Kidney (tissue), 14 donors: ENCODE results near the gene FETUB. TPM values are rescaled to one million over a fixed set of nuclear protein-coding genes. Genes with fewer than 3 reads are reported as not detected.

ENCODE experiments used
- DNase-seq, 5 donors: peaks; one replicate each; pipeline ENCODE4 v3.0.0-alpha.2; 2013 to 2020
- FAIRE-seq: peaks from 2 replicates; lab custom pipeline; 2012; peaks lifted over from hg19 to GRCh38; lab: Jason Lieb, UNC
- H3K27ac ChIP-seq, 2 donors: one replicate each; pipeline ENCODE4 v1.7.0; 2013; ENCODE audit warnings: low read depth in 2 of 2, low read length in 2 of 2, inconsistent platforms in 1 of 2
- H3K27me3 ChIP-seq: one replicate; pipeline ENCODE4 v1.7.1; 2013; ENCODE audit warnings: low read length, inconsistent platforms; ENCODE audit not compliant: control insufficient read depth, insufficient read depth
- H3K36me3 ChIP-seq, 3 donors: one replicate each; pipeline versions ENCODE4 v1.7.0 to v1.7.1; 2013; ENCODE audit warnings: low read length in 3 of 3, control low read depth in 1 of 3, inconsistent platforms in 1 of 3; ENCODE audit not compliant: insufficient read depth in 3 of 3, control insufficient read depth in 2 of 3
- H3K4me1 ChIP-seq, 3 donors: one replicate each; pipeline versions ENCODE4 v1.7.0 to v1.7.1; 2013; ENCODE audit warnings: low read length in 3 of 3, inconsistent platforms in 1 of 3, low read depth in 1 of 3; ENCODE audit not compliant: control insufficient read depth in 2 of 3, insufficient read depth in 2 of 3
- H3K4me3 ChIP-seq, 3 donors: one replicate each; pipeline versions ENCODE4 v1.7.0 to v1.8.1; 2013; ENCODE audit warnings: low read length in 3 of 3, control low read depth in 1 of 3, inconsistent platforms in 1 of 3
- H3K9ac ChIP-seq, 3 donors: one replicate each; pipeline versions ENCODE4 v1.7.0 to v1.7.1; 2013; ENCODE audit warnings: low read length in 3 of 3, control low read depth in 1 of 3, inconsistent platforms in 1 of 3
- H3K9me3 ChIP-seq, 3 donors: one replicate each; pipeline versions ENCODE4 v1.7.0 to v1.7.1; 2013; ENCODE audit warnings: low read length in 3 of 3, control low read depth in 1 of 3, inconsistent platforms in 1 of 3; ENCODE audit not compliant: control insufficient read depth in 2 of 3, insufficient read depth in 1 of 3
- intact Hi-C: fragments of 100-400 bp; cut with DNase I; formaldehyde crosslinking; loops from one replicate; pipeline ENCODE4 v1.11.1; 2022
- polyA plus RNA-seq: library from polyadenylated mRNA; stranded (reverse); fragments of 350-450 nt; fragmentation: Illumina TruSeq; extraction: RNeasy Lipid Tissue Mini Kit (QIAGEN cat#74804); gene quantifications from one replicate; pipeline ENCODE4 v1.2.3, GENCODE V29; 2014; ENCODE audit warnings: low read depth, low replicate concordance; ENCODE audit not compliant: insufficient read depth
- total RNA-seq: library from RNA; stranded (reverse); fragmentation: NEBNext Ultra II Directional; extraction: Animal tissue kit (Norgen Biotek cat#: 25700); gene quantifications from one replicate; pipeline ENCODE4 v1.2.1, GENCODE V29; 2021
- TF ChIP-seq, protein P1 (sequence below): IDR thresholded peaks from 3 replicates; pipeline ENCODE4 v1.5.1; 2012; ENCODE audit warnings: mild to moderate bottlenecking, moderate library complexity, borderline replicate concordance; ENCODE audit not compliant: insufficient read depth; ENCODE audit errors: extremely low read depth
- donor health status: control.
- donor health status: control.
- donor health status: control.
- donor health status: control.
- donor health status: control.
- donor health status: DM: yes; HTN: yes; CAD: no.
- donor health status: Normal renal cell carcinoma (clear cell type).

FETUB gene
- total and polyA plus RNA-seq, 2 donors from 2014 or later, result not detected

- H3K4me3 ChIP-seq, result no peak overlapping the region
- H3K36me3 ChIP-seq, result no peaks in the 10 kb centered on the region
- TF ChIP-seq, protein P1, sequence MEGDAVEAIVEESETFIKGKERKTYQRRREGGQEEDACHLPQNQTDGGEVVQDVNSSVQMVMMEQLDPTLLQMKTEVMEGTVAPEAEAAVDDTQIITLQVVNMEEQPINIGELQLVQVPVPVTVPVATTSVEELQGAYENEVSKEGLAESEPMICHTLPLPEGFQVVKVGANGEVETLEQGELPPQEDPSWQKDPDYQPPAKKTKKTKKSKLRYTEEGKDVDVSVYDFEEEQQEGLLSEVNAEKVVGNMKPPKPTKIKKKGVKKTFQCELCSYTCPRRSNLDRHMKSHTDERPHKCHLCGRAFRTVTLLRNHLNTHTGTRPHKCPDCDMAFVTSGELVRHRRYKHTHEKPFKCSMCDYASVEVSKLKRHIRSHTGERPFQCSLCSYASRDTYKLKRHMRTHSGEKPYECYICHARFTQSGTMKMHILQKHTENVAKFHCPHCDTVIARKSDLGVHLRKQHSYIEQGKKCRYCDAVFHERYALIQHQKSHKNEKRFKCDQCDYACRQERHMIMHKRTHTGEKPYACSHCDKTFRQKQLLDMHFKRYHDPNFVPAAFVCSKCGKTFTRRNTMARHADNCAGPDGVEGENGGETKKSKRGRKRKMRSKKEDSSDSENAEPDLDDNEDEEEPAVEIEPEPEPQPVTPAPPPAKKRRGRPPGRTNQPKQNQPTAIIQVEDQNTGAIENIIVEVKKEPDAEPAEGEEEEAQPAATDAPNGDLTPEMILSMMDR, result no peak
- intact Hi-C loops, result no loop called here
- H3K4me1 ChIP-seq, result peaks cover 0 to 26% (median 3%) of the 10 kb centered on the region in 3 donors
- peak overlapping the region in 1 of 2 donors; percentile 46 for H3K27ac ChIP-seq
- no peaks in the 10 kb centered on the region for H3K9me3 ChIP-seq
- DNase-seq (no peak), FAIRE-seq (no peak)
- H3K27me3 ChIP-seq, result no peaks in the 10 kb centered on the region
- no peak overlapping the region for H3K9ac ChIP-seq
Measured at GRCh38 chr3:186598108-186598784, 42.0 kb upstream of the FETUB start.

DNA sequence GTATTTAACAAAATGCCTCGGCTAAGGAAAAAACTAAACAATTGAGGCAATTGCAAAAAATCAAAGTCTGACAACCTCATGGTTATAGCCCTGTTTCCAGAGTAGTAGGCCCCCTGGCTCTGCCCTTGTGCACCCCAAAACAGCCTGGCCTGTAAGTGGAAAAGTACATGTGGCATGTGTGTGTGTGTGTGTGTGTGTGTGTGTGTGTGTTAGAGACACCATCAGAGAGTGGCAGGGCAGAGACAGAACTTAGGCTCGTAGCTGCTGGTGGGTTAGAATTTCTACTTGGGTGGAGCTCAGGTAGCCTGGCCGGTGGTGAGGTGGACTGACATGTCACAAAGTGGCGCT is 41.4 kb upstream of the FETUB start:
- no peak overlapping the region for H3K9ac ChIP-seq
- H3K36me3 ChIP-seq, result no peaks in the 10 kb centered on the region
- intact Hi-C loops, result no loop called here
- FAIRE-seq, result no peak
- no peaks in the 10 kb centered on the region for H3K27me3 ChIP-seq
- TF ChIP-seq, protein P1, result no peak
- H3K4me3 ChIP-seq, result no peak overlapping the region
- H3K27ac ChIP-seq, result peak overlapping the region; percentile 46 to 72
- no peak for DNase-seq
- no peaks in the 10 kb centered on the region for H3K9me3 ChIP-seq
- peaks cover 0 to 26% (median 3%) of the 10 kb centered on the region in 3 donors for H3K4me1 ChIP-seq

DNA sequence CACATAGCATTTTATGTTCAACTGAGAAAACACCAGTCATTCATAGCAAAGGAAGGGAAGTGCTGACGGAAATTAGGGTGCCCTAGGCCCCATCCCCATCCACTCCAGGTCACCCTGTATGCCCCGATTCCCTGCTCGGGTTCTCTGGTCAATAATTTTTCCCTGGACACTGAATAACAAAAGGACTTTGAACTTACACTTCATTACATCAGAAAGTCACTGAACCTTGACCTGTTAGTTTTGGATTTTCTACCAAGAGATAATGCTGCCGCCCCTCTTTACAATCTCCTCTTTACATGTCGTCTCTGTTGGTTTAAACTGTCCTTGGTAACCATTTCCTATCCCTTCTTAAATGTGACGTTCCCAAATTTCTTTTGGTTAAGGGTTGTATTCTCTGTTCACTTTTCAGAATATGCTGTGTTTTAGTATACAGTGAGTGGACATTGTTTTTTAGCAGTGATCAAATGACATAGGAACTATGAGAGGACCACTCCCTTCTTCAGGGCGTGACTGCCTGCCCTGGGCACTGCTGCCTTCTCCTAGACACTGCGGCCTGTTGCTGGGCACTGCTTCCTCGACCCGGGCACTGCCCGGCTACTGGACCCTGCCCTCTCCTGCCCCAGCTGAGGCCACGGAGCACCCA is 40.9 kb upstream of the FETUB start:
- Histone ChIP-seq H3K4me1 (peaks cover 0 to 24% (median 3%) of the 10 kb centered on the region in 3 donors), H3K4me3 (no peak overlapping the region), H3K9ac (no peak overlapping the region), H3K36me3 (no peaks in the 10 kb centered on the region), H3K27ac (peak overlapping the region; percentile 72 to 81), H3K27me3 (no peaks in the 10 kb centered on the region), H3K9me3 (no peaks in the 10 kb centered on the region)
- no peak for DNase-seq
- intact Hi-C loops, result no loop called here
- FAIRE-seq, result no peak
- TF ChIP-seq, protein P1, result no peak
